Fibroblast of mammary gland (primary cell): Measurements from ENCODE around the gene KIAA0513.
"Not testable (repeated sequence)": the region's sequence is repeated elsewhere in the genome, so short reads cannot be mapped to it uniquely, and the experiment has no call there.

ENCODE experiments used
- DNase-seq: peaks from one replicate; pipeline ENCODE4 v3.0.0-alpha.2; 2010; ENCODE audit warnings: low read depth
- H3K4me3 ChIP-seq: 2 replicates; pipeline ENCODE4 v1.5.1; 2011; ENCODE audit warnings: low read depth, mild to moderate bottlenecking, low read length, moderate library complexity; ENCODE audit not compliant: control insufficient read depth
- CTCF ChIP-seq: conservative IDR thresholded peaks from 2 replicates; pipeline ENCODE4 v1.5.1; 2011; ENCODE audit warnings: low read depth, low read length, inconsistent platforms; ENCODE audit not compliant: control insufficient read depth, insufficient read depth

The KIAA0513 gene

GRCh38 chr16:85049706-85050305 is 22.2 kb downstream of the KIAA0513 start:
- no peak for TF ChIP-seq CTCF
- DNase-seq = no peak
- no peak overlapping the region for H3K4me3 ChIP-seq

GRCh38 chr16:85051067-85051581 is 23.5 kb downstream of the KIAA0513 start:
- TF ChIP-seq CTCF = no peak
- no peak for DNase-seq
- no peak overlapping the region for H3K4me3 ChIP-seq

GRCh38 chr16:85051683-85052082 is 24.1 kb downstream of the KIAA0513 start:
- H3K4me3 ChIP-seq = no peak overlapping the region
- DNase-seq = no peak
- no peak for TF ChIP-seq CTCF

- peak; percentile 86 for DNase-seq
- TF ChIP-seq CTCF = no peak
These were observed 24.9 kb downstream of the KIAA0513 start for GRCh38 chr16:85052536-85052935.

GRCh38 chr16:85054321-85054720 is 26.7 kb downstream of the KIAA0513 start:
- not testable (repeated sequence) for DNase-seq, H3K4me3 ChIP-seq

More at GRCh38 chr16:85052536-85052935, 24.9 kb downstream of the KIAA0513 start:
- H3K4me3 ChIP-seq = no peak overlapping the region

GRCh38 chr16:85054948-85055492 is 27.4 kb downstream of the KIAA0513 start:
- peak overlapping the region; percentile 6 for H3K4me3 ChIP-seq
- no peak for TF ChIP-seq CTCF
- DNase-seq = no peak

GRCh38 chr16:85055493-85056210 is 28.1 kb downstream of the KIAA0513 start:
- H3K4me3 ChIP-seq = peak overlapping the region; percentile 6
- no peak for TF ChIP-seq CTCF
- DNase-seq = peak; percentile 64
